Loucy (cell line): Measurements from ENCODE around the gene GBP4.

ENCODE experiments used
- H2AFZ ChIP-seq: fragments of 200-600 bp; sonication (generic); 2 replicates; pipeline ENCODE4 v1.6.0; 2016; ENCODE audit warnings: antibody characterized with exemption, mild to moderate bottlenecking, low read length, moderate library complexity
- H3F3A ChIP-seq: fragments of 200-600 bp; 2 replicates; pipeline ENCODE4 v1.6.0; 2016; ENCODE audit warnings: antibody characterized with exemption, low read depth, mild to moderate bottlenecking
- H3K27me3 ChIP-seq: fragments of 200-600 bp; sonication (generic); 2 replicates; pipeline ENCODE4 v1.6.1; 2014; ENCODE audit warnings: low read length, mild to moderate bottlenecking; ENCODE audit not compliant: insufficient read depth, poor library complexity, severe bottlenecking
- H3K36me3 ChIP-seq: fragments of 200-600 bp; sonication (generic); 2 replicates; pipeline ENCODE4 v1.6.1; 2016; ENCODE audit warnings: low read length; ENCODE audit not compliant: insufficient read depth
- H3K4me1 ChIP-seq: fragments of 200-600 bp; sonication (generic); 2 replicates; pipeline ENCODE4 v1.5.1; 2014; ENCODE audit warnings: low read length, mild to moderate bottlenecking; ENCODE audit not compliant: insufficient read depth, poor library complexity, severe bottlenecking
- H3K4me2 ChIP-seq: fragments of 200-600 bp; sonication (generic); 2 replicates; pipeline ENCODE4 v1.6.0; 2014; ENCODE audit warnings: antibody characterized with exemption, low read length, low read depth, mild to moderate bottlenecking; ENCODE audit not compliant: poor library complexity, severe bottlenecking
- H3K4me3 ChIP-seq: fragments of 200-600 bp; sonication (generic); 2 replicates; pipeline ENCODE4 v1.5.1; 2014; ENCODE audit warnings: low read length, mild to moderate bottlenecking, mixed read lengths; ENCODE audit not compliant: poor library complexity, severe bottlenecking
- H3K79me2 ChIP-seq: fragments of 200-600 bp; sonication (generic); 2 replicates; pipeline ENCODE4 v1.6.1; 2014; ENCODE audit warnings: low read length; ENCODE audit not compliant: insufficient read depth
- H3K9ac ChIP-seq: fragments of 200-600 bp; sonication (generic); 2 replicates; pipeline ENCODE4 v1.6.0; 2014; ENCODE audit warnings: mild to moderate bottlenecking, low read depth, low read length, moderate library complexity; ENCODE audit not compliant: poor library complexity, severe bottlenecking
- H3K9me2 ChIP-seq: fragments of 200-600 bp; sonication (generic); replicated peaks from 2 replicates; pipeline ENCODE4 v1.6.1; 2016; ENCODE audit warnings: low read depth, low read length, mixed read lengths
- H3K9me3 ChIP-seq: fragments of 200-600 bp; sonication (generic); 2 replicates; pipeline ENCODE4 v1.6.1; 2014; ENCODE audit warnings: mild to moderate bottlenecking, antibody characterized with exemption, low read length, low read depth; ENCODE audit not compliant: insufficient read depth
- H4K20me1 ChIP-seq: fragments of 200-600 bp; sonication (generic); 2 replicates; pipeline ENCODE4 v1.6.0; 2014; ENCODE audit warnings: antibody characterized with exemption, low read length, mild to moderate bottlenecking; ENCODE audit not compliant: insufficient read depth, poor library complexity, severe bottlenecking
- EZH2phosphoT487 ChIP-seq: fragments of 200-600 bp; IDR thresholded peaks from 2 replicates; pipeline ENCODE4 v1.6.1; 2018; ENCODE audit warnings: antibody characterized with exemption, mild to moderate bottlenecking, moderate library complexity, borderline replicate concordance
- TF ChIP-seq, protein P1 (sequence below): fragments of 200-600 bp; sonication (generic); conservative IDR thresholded peaks from 2 replicates; pipeline ENCODE4 v1.5.1; 2014; ENCODE audit warnings: mild to moderate bottlenecking, antibody characterized with exemption, low read length

Gene GBP4

DNA sequence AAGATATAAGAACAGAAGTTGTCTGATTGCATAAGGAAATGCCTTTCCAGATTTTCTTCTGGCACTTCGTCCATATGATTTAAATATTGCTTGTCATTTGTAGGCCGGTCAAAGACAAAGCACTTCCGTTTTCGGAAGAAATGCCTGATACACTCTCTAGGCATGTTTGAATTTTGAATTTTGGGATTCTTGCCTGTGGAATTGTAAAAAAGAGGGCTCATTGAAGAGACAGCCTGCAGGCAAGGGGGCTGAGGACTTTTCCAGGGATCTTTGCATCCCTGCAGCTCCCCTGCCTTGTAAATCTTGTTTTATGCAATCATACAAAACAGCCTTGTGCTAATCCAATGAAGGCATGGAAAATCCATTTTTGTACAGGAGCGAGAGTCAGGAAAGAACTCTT is 7.4 kb downstream of the GBP4 start:
- Histone ChIP-seq H3K9me2 (no peaks in the 10 kb centered on the region), H2AFZ (no peak overlapping the region), H3K9me3 (no peaks in the 10 kb centered on the region), H3K36me3 (no peaks in the 10 kb centered on the region), H3K4me3 (no peak overlapping the region), H3K79me2 (no peaks in the 10 kb centered on the region), H3F3A (no peaks in the 10 kb centered on the region), H4K20me1 (no peaks in the 10 kb centered on the region), H3K27me3 (no peaks in the 10 kb centered on the region), H3K4me1 (peaks cover 19% of the 10 kb centered on the region), H3K9ac (no peak overlapping the region), H3K4me2 (no peak overlapping the region)
- TF ChIP-seq EZH2phosphoT487 = no peak
- TF ChIP-seq, protein P1, sequence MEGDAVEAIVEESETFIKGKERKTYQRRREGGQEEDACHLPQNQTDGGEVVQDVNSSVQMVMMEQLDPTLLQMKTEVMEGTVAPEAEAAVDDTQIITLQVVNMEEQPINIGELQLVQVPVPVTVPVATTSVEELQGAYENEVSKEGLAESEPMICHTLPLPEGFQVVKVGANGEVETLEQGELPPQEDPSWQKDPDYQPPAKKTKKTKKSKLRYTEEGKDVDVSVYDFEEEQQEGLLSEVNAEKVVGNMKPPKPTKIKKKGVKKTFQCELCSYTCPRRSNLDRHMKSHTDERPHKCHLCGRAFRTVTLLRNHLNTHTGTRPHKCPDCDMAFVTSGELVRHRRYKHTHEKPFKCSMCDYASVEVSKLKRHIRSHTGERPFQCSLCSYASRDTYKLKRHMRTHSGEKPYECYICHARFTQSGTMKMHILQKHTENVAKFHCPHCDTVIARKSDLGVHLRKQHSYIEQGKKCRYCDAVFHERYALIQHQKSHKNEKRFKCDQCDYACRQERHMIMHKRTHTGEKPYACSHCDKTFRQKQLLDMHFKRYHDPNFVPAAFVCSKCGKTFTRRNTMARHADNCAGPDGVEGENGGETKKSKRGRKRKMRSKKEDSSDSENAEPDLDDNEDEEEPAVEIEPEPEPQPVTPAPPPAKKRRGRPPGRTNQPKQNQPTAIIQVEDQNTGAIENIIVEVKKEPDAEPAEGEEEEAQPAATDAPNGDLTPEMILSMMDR = no peak

DNA sequence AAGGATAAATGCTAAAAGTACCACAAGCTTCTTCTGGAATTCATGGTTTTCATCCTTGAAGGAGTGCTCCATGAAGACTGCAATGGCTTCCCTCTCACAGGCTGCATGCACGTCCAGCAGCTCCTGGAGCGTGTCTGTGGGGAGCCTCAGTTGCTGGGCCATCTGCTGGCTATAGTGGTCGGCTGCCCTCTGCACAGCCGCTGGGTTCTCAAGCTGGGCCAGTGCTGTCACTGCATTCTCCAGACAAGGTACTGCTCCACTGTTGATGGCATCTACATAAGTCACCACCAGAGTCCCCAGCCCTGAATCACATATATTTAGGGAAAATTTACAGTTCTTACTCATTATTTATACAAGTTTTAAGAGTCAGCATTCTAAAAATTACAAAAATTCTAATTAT is 8.7 kb downstream of the GBP4 start:
- H3K4me3 ChIP-seq = no peak overlapping the region
- H3F3A ChIP-seq = no peaks in the 10 kb centered on the region
- H3K27me3 ChIP-seq = no peaks in the 10 kb centered on the region
- H3K36me3 ChIP-seq = no peaks in the 10 kb centered on the region
- H3K79me2 ChIP-seq = no peaks in the 10 kb centered on the region
- no peak overlapping the region for H3K9ac ChIP-seq
- TF ChIP-seq, protein P1 = no peak
- TF ChIP-seq EZH2phosphoT487 = no peak
- peaks cover 8% of the 10 kb centered on the region for H3K4me1 ChIP-seq
- no peak overlapping the region for H2AFZ ChIP-seq
- no peak overlapping the region for H3K4me2 ChIP-seq
- no peaks in the 10 kb centered on the region for H3K9me3 ChIP-seq
- no peaks in the 10 kb centered on the region for H3K9me2 ChIP-seq
- H4K20me1 ChIP-seq = no peaks in the 10 kb centered on the region

DNA sequence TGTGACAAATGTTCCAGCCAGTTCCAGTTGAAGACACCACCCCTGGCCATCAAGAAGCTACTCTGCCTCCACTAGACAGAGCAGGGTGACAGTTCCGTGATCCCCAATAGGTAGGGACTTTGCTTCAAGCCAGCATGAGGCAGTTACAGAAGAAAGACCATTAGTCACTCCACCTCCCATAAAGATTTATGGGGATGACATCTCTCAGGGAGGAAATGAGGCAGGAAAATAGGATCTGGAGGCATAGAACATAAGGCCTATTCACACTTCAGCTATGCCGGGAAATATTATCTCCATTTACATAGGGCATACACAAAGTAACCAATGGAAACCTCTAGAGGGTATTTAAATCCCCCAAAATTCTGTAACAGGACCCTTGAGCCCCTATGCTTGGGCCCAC is 19.4 kb downstream of the GBP4 start:
- no peaks in the 10 kb centered on the region for H3K9me2 ChIP-seq
- peaks cover 5% of the 10 kb centered on the region; the same call in 1 of the 2 replicates for H3K9me3 ChIP-seq
- H3K4me2 ChIP-seq = no peak overlapping the region
- no peaks in the 10 kb centered on the region for H3K4me1 ChIP-seq
- no peaks in the 10 kb centered on the region for H4K20me1 ChIP-seq
- no peak overlapping the region for H3K4me3 ChIP-seq
- H3K36me3 ChIP-seq = no peaks in the 10 kb centered on the region
- H3F3A ChIP-seq = no peaks in the 10 kb centered on the region
- no peak overlapping the region for H3K9ac ChIP-seq
- H3K79me2 ChIP-seq = no peaks in the 10 kb centered on the region
- no peaks in the 10 kb centered on the region for H3K27me3 ChIP-seq
- no peak overlapping the region for H2AFZ ChIP-seq
- TF ChIP-seq, protein P1 = no peak
- no peak for TF ChIP-seq EZH2phosphoT487
